Calu3 (cell line): ENCODE data around the gene FARSA. TPM values are rescaled to one million over a fixed set of nuclear protein-coding genes. Genes with fewer than 3 reads are reported as not detected.

Source experiments
- BruUV-seq: library from RNA; stranded (reverse); fragments of 400-500 nt; replicated peaks from 2 replicates; lab custom pipeline; 2021; lab: Mats Ljungman, UMichigan
- CTCF ChIA-PET: fragments of 300-600 bp; sonication (Branson Sonifier 250); formaldehyde crosslinking; loops from one replicate; lab custom pipeline; 2022; ENCODE audit warnings: antibody characterized with exemption; lab: Charles Lee
- DNase-seq: peaks from one replicate; pipeline ENCODE4 v3.0.0; 2022
- H3K27ac Mint-ChIP-seq: one replicate; pipeline ENCODE4 v1.8.0; 2022; ENCODE audit warnings: mixed read lengths; ENCODE audit not compliant: unreplicated experiment
- H3K27me3 Mint-ChIP-seq: one replicate; pipeline ENCODE4 v1.8.0; 2022; ENCODE audit warnings: mixed read lengths; ENCODE audit not compliant: unreplicated experiment
- H3K36me3 Mint-ChIP-seq: one replicate; pipeline ENCODE4 v1.8.0; 2022; ENCODE audit warnings: mild to moderate bottlenecking, moderate library complexity, mixed read lengths; ENCODE audit not compliant: insufficient read depth, unreplicated experiment
- H3K4me1 Mint-ChIP-seq: one replicate; pipeline ENCODE4 v1.8.0; 2022; ENCODE audit warnings: mild to moderate bottlenecking, low read depth, mixed read lengths; ENCODE audit not compliant: unreplicated experiment
- H3K4me3 Mint-ChIP-seq: one replicate; pipeline ENCODE4 v1.8.0; 2022; ENCODE audit warnings: mild to moderate bottlenecking, low read depth, moderate library complexity, mixed read lengths; ENCODE audit not compliant: unreplicated experiment
- H3K9me3 Mint-ChIP-seq: one replicate; pipeline ENCODE4 v1.8.0; 2022; ENCODE audit warnings: low read depth, mixed read lengths; ENCODE audit not compliant: unreplicated experiment
- CTCF ChIP-seq: fragments of 200-600 bp; IDR thresholded peaks from one replicate; pipeline ENCODE4 v1.8.0; 2022; ENCODE audit warnings: antibody characterized with exemption; ENCODE audit not compliant: unreplicated experiment
- intact Hi-C: fragments of 100-400 bp; cut with micrococcal nuclease; formaldehyde crosslinking; loops from one replicate; pipeline ENCODE4 v1.10.0; 2022; ENCODE audit not compliant: unreplicated experiment
- total RNA-seq: library from RNA; stranded (reverse); gene quantifications from 2 replicates; pipeline ENCODE4 v1.2.3, GENCODE V29; 2022

FARSA gene
- total RNA-seq, 1 experiment from 2014 or later, result 72.8 TPM

GRCh38 chr19:12969292-12969988, 35.9 kb upstream of the FARSA start, which contains the start of gene DAND5:
Gene DAND5 (plus strand): TSS chr19:12969576. CDS start chr19:12969661, 85 bp downstream.
- Mint-ChIP-seq H3K9me3 (no peaks in the 10 kb centered on the region), H3K4me1 (peaks cover 9% of the 10 kb centered on the region), H3K36me3 (peaks cover 5% of the 10 kb centered on the region), H3K4me3 (no peak within 1 kb of the TSS), H3K27ac (no peak within 1 kb of the TSS), H3K27me3 (no peaks in the 10 kb centered on the region)
- DNase-seq, result no peak
- intact Hi-C loops, result no loop called here
- no peak for TF ChIP-seq CTCF
- no TSS peak for BruUV-seq
- CTCF ChIA-PET, result no interaction called here

- CTCF ChIA-PET, result interaction anchor here (0.7 kb wide), 1 partner anchor 135 kb away, joined by 4 read pairs; no protein-coding TSS in a partner anchor
- intact Hi-C loops, result no loop called here
- TF ChIP-seq CTCF, result no peak
- H3K27ac Mint-ChIP-seq, result no peak overlapping the region
- H3K4me1 Mint-ChIP-seq, result peaks cover 9% of the 10 kb centered on the region
- H3K4me3 Mint-ChIP-seq, result no peak overlapping the region
- peaks cover 5% of the 10 kb centered on the region for H3K36me3 Mint-ChIP-seq
- BruUV-seq, result no TSS peak
- no peaks in the 10 kb centered on the region for H3K9me3 Mint-ChIP-seq
- H3K27me3 Mint-ChIP-seq, result no peaks in the 10 kb centered on the region
- no peak for DNase-seq
These were observed 34.4 kb upstream of the FARSA start for GRCh38 chr19:12967907-12968306.

- peaks cover 9% of the 10 kb centered on the region for H3K4me1 Mint-ChIP-seq
- intact Hi-C loops, result no loop called here
- H3K36me3 Mint-ChIP-seq, result peaks cover 5% of the 10 kb centered on the region
- no peak for TF ChIP-seq CTCF
- no TSS peak for BruUV-seq
- CTCF ChIA-PET, result interaction anchor here (0.6 to 1.6 kb wide), 11 partner anchors 9 to 388 kb away, joined by 3 to 17 read pairs (median 3); no protein-coding TSS in a partner anchor
- DNase-seq, result no peak
- no peaks in the 10 kb centered on the region for H3K9me3 Mint-ChIP-seq
- peak overlapping the region; percentile 66 for H3K4me3 Mint-ChIP-seq
- peaks cover 8% of the 10 kb centered on the region for H3K27me3 Mint-ChIP-seq
- H3K27ac Mint-ChIP-seq, result peak overlapping the region; percentile 39
These were observed 32.3 kb upstream of the FARSA start for GRCh38 chr19:12965812-12966135.

- Mint-ChIP-seq H3K4me3 (peak overlapping the region; percentile 66), H3K27me3 (peaks cover 8% of the 10 kb centered on the region), H3K27ac (peak overlapping the region; percentile 53), H3K9me3 (no peaks in the 10 kb centered on the region), H3K36me3 (peaks cover 5% of the 10 kb centered on the region), H3K4me1 (peaks cover 9% of the 10 kb centered on the region)
- CTCF ChIA-PET, result interaction anchor here (0.5 to 1.6 kb wide), 13 partner anchors 9 to 389 kb away, joined by 3 to 17 read pairs (median 3); no protein-coding TSS in a partner anchor
- intact Hi-C loops, result no loop called here
- BruUV-seq, result no TSS peak
- peak; percentile 87 for DNase-seq
- TF ChIP-seq CTCF, result peak; percentile 81
These were observed 31.7 kb upstream of the FARSA start for GRCh38 chr19:12965017-12965811.
